Body of pancreas (tissue), 4 donors: ENCODE results near the gene ABCC9.

Source experiments
- CTCF ChIP-seq, 7 experiments: fragments of 450-650 bp in 4 of 7; fragments of 200-600 bp in 3 of 7; sonication (generic) in 3 of 7; IDR thresholded peaks; one replicate each; pipeline ENCODE4 v1.5.1; 2016 to 2019; ENCODE audit warnings: antibody characterized with exemption in 7 of 7
- POLR2A ChIP-seq, 3 donors: fragments of 450-650 bp; IDR thresholded peaks; one replicate each; pipeline ENCODE4 v1.6.1; 2016; ENCODE audit warnings: antibody characterized with exemption in 3 of 3, mild to moderate bottlenecking in 2 of 3

DNA sequence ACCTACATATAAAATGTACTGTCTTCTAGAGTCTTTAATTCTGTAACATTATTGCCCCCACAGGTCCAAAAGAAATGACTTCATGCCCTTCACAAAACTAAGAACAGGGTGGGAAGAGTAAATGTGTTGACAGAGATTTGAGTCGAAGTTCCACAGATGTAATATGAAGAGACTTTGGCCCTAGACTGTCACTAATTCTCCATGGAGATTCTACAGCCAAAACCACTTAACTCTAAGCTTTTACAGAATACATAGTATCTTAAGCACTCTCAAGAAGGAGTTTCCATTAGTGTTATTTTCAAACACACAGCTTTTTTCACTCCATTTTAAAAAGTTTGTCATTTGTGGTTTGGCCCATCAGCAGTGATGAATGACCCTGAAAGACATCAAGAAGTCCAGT is 56.3 kb downstream of the ABCC9 start:
- TF ChIP-seq CTCF (IDR thresholded peaks at IDR 0.05) (no peak), POLR2A (IDR thresholded peaks at IDR 0.05) (no peak)
